GM10248 (cell line): ENCODE data around the gene TMC7.
"Not testable (repeated sequence)": the region's sequence is repeated elsewhere in the genome, so short reads cannot be mapped to it uniquely, and the experiment has no call there.

ENCODE experiments used
- CTCF ChIA-PET: fragments of 300-600 bp; sonication (Branson Sonifier 250); formaldehyde crosslinking; extraction: SDS; loops from one replicate; lab custom pipeline; 2021; ENCODE audit warnings: antibody characterized with exemption; lab: Yijun Ruan, JAX
- POLR2A ChIA-PET: fragments of 350-650 bp; sonication (Branson Sonifier 250); formaldehyde crosslinking; extraction: SDS; loops from one replicate; lab custom pipeline; 2020; ENCODE audit warnings: antibody characterized with exemption; lab: Yijun Ruan, JAX
- DNase-seq: peaks from one replicate; pipeline ENCODE4 v3.0.0; 2012; ENCODE audit errors: extremely low spot score
- CTCF ChIP-seq: IDR thresholded peaks from 2 replicates; pipeline ENCODE4 v1.5.1; 2012; ENCODE audit warnings: mild to moderate bottlenecking, low read depth; ENCODE audit errors: extremely low read depth, missing control alignments, control extremely low read depth

Gene TMC7

GRCh38 chr16:18943414-18943813 lies 40.3 kb upstream of the TMC7 start:
- TF ChIP-seq CTCF: no peak
- DNase-seq: no peak
- POLR2A ChIA-PET: interaction anchor here (0.6 kb wide), 1 partner anchor 1546 kb away, joined by 4 read pairs; no protein-coding TSS in a partner anchor
- CTCF ChIA-PET: interaction anchor here (1.0 to 1.4 kb wide), 2 partner anchors 10 kb away, joined by 3 to 4 read pairs; no protein-coding TSS in a partner anchor

GRCh38 chr16:18945233-18945632 lies 38.5 kb upstream of the TMC7 start:
- no peak for TF ChIP-seq CTCF
- no peak for DNase-seq
- POLR2A ChIA-PET: no interaction called here
- CTCF ChIA-PET: interaction anchor here (0.9 to 1.8 kb wide), 5 partner anchors 8 to 144 kb away, joined by 3 to 9 read pairs (median 5); partner anchors contain the start of gene ARL6IP1

- ChIA-PET CTCF (interaction anchor here (1.3 kb wide), 1 partner anchor 12 kb away, joined by 3 read pairs; no protein-coding TSS in a partner anchor), POLR2A (interaction anchor here (0.5 kb wide), 1 partner anchor 38 kb away, joined by 4 read pairs; no protein-coding TSS in a partner anchor)
- TF ChIP-seq CTCF: no peak
- no peak for DNase-seq
These were observed 35.2 kb upstream of the TMC7 start for GRCh38 chr16:18948372-18949020.

GRCh38 chr16:18950469-18951185 lies 33.1 kb upstream of the TMC7 start:
- CTCF ChIA-PET: interaction anchor here (0.8 kb wide), 1 partner anchor 10 kb away, joined by 3 read pairs; no protein-coding TSS in a partner anchor
- DNase-seq: no peak
- TF ChIP-seq CTCF: no peak
- POLR2A ChIA-PET: no interaction called here

GRCh38 chr16:18953547-18953946 lies 30.2 kb upstream of the TMC7 start:
- no peak for DNase-seq
- ChIA-PET CTCF (interaction anchor here (1.3 to 4.3 kb wide), 2 partner anchors 11 to 15 kb away, joined by 4 to 21 read pairs; no protein-coding TSS in a partner anchor), POLR2A (no interaction called here)
- TF ChIP-seq CTCF: no peak

- peak; percentile 29 for DNase-seq
- CTCF ChIA-PET: interaction anchor here (1.0 to 4.3 kb wide), 2 partner anchors 11 to 12 kb away, joined by 5 to 21 read pairs; no protein-coding TSS in a partner anchor
- POLR2A ChIA-PET: not testable (repeated sequence)
These were observed 27.7 kb upstream of the TMC7 start for GRCh38 chr16:18955874-18956580.

- DNase-seq, POLR2A ChIA-PET, CTCF ChIA-PET: not testable (repeated sequence)
These were observed 27.0 kb upstream of the TMC7 start for GRCh38 chr16:18956658-18957241.
